MCF 10A (cell line): ENCODE results near the gene MS4A6E. TPM values are rescaled to one million over a fixed set of nuclear protein-coding genes. Genes with fewer than 3 reads are reported as not detected.

Experiments used
- BruUV-seq: library from RNA; stranded (reverse); fragments of 400-500 nt; replicated peaks from 2 replicates; lab custom pipeline; 2021; lab: Mats Ljungman, UMichigan
- CTCF ChIA-PET: fragments of 300-600 bp; sonication (Branson Sonifier 250); formaldehyde crosslinking; extraction: SDS; loops from one replicate; lab custom pipeline; 2021; ENCODE audit warnings: antibody characterized with exemption, inconsistent platforms; lab: Yijun Ruan, JAX
- POLR2A ChIA-PET: fragments of 300-600, 350-650 bp; sonication (Branson Sonifier 250); formaldehyde crosslinking; extraction: SDS; loops from one replicate; lab custom pipeline; 2020; ENCODE audit warnings: antibody characterized with exemption, inconsistent platforms; lab: Yijun Ruan, JAX
- DNase-seq: peaks from one replicate; pipeline ENCODE4 v3.0.0-alpha.2; 2018; ENCODE audit not compliant: unreplicated experiment
- H3K27ac Mint-ChIP-seq: one replicate; pipeline ENCODE4 v1.8.0; 2022; ENCODE audit warnings: mild to moderate bottlenecking, low read depth, mixed read lengths; ENCODE audit not compliant: unreplicated experiment
- H3K27me3 Mint-ChIP-seq: one replicate; pipeline ENCODE4 v1.8.0; 2022; ENCODE audit warnings: mixed read lengths; ENCODE audit not compliant: insufficient read depth, unreplicated experiment
- H3K36me3 Mint-ChIP-seq: one replicate; pipeline ENCODE4 v1.8.0; 2022; ENCODE audit warnings: mild to moderate bottlenecking, moderate library complexity, mixed read lengths; ENCODE audit not compliant: insufficient read depth, unreplicated experiment
- H3K4me1 Mint-ChIP-seq: one replicate; pipeline ENCODE4 v1.8.0; 2022; ENCODE audit warnings: mixed read lengths; ENCODE audit not compliant: insufficient read depth, unreplicated experiment
- H3K4me3 Mint-ChIP-seq: one replicate; pipeline ENCODE4 v1.8.0; 2022; ENCODE audit warnings: mild to moderate bottlenecking, moderate library complexity, mixed read lengths; ENCODE audit not compliant: unreplicated experiment
- H3K9me3 Mint-ChIP-seq: one replicate; pipeline ENCODE4 v1.8.0; 2022; ENCODE audit warnings: mixed read lengths; ENCODE audit not compliant: unreplicated experiment
- intact Hi-C: fragments of 100-400 bp; cut with micrococcal nuclease; formaldehyde crosslinking; loops from 2 replicates; pipeline ENCODE4 v1.14.1; 2022
- total RNA-seq: library from RNA; stranded (reverse); gene quantifications from 2 replicates; pipeline ENCODE4 v1.2.3, GENCODE V29; 2022
- TF ChIP-seq, protein P1 (sequence below): fragments of 200-600 bp; IDR thresholded peaks from one replicate; pipeline ENCODE4 v1.8.0; 2022; ENCODE audit warnings: antibody characterized with exemption, mild to moderate bottlenecking; ENCODE audit not compliant: unreplicated experiment

The MS4A6E gene
- total RNA-seq, 1 experiment from 2014 or later: not detected

GRCh38 chr11:60378354-60378753 lies 51.3 kb downstream of the MS4A6E start, which contains the start of gene MS4A7:
TSS of gene MS4A7 (plus strand) at chr11:60378532. CDS start at chr11:60383142, 4,610 bp downstream.
- no peak within 1 kb of the TSS for H3K27ac Mint-ChIP-seq
- H3K27me3 Mint-ChIP-seq: peaks cover 35% of the 10 kb centered on the region
- H3K4me1 Mint-ChIP-seq: no peaks in the 10 kb centered on the region
- no peaks in the 10 kb centered on the region for H3K9me3 Mint-ChIP-seq
- POLR2A ChIA-PET: no interaction called here
- intact Hi-C loops: no loop called here
- H3K36me3 Mint-ChIP-seq: no peaks in the 10 kb centered on the region
- no TSS peak for BruUV-seq
- H3K4me3 Mint-ChIP-seq: no peak within 1 kb of the TSS
- no peak for DNase-seq
- TF ChIP-seq, protein P1, sequence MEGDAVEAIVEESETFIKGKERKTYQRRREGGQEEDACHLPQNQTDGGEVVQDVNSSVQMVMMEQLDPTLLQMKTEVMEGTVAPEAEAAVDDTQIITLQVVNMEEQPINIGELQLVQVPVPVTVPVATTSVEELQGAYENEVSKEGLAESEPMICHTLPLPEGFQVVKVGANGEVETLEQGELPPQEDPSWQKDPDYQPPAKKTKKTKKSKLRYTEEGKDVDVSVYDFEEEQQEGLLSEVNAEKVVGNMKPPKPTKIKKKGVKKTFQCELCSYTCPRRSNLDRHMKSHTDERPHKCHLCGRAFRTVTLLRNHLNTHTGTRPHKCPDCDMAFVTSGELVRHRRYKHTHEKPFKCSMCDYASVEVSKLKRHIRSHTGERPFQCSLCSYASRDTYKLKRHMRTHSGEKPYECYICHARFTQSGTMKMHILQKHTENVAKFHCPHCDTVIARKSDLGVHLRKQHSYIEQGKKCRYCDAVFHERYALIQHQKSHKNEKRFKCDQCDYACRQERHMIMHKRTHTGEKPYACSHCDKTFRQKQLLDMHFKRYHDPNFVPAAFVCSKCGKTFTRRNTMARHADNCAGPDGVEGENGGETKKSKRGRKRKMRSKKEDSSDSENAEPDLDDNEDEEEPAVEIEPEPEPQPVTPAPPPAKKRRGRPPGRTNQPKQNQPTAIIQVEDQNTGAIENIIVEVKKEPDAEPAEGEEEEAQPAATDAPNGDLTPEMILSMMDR: no peak
- CTCF ChIA-PET: interaction anchor here (1.1 to 2.1 kb wide), 2 partner anchors 15 kb away, joined by 4 to 8 read pairs; no protein-coding TSS in a partner anchor

- no peak overlapping the region for H3K27ac Mint-ChIP-seq
Observed at GRCh38 chr11:60389279-60389910, 62.3 kb downstream of the MS4A6E start.

GRCh38 chr11:60390419-60390818 lies 63.4 kb downstream of the MS4A6E start:
- ChIA-PET CTCF (no interaction called here), POLR2A (no interaction called here)
- H3K4me1 Mint-ChIP-seq: no peaks in the 10 kb centered on the region
- no TSS peak for BruUV-seq
- H3K27ac Mint-ChIP-seq: no peak overlapping the region
- peaks cover 8% of the 10 kb centered on the region for H3K9me3 Mint-ChIP-seq
- no peak for DNase-seq
- intact Hi-C loops: no loop called here
- H3K4me3 Mint-ChIP-seq: no peak overlapping the region
- TF ChIP-seq, protein P1: no peak
- no peaks in the 10 kb centered on the region for H3K27me3 Mint-ChIP-seq
- no peaks in the 10 kb centered on the region for H3K36me3 Mint-ChIP-seq

More at GRCh38 chr11:60389279-60389910, 62.3 kb downstream of the MS4A6E start:
- Mint-ChIP-seq H3K9me3 (peaks cover 8% of the 10 kb centered on the region), H3K27me3 (peaks cover 8% of the 10 kb centered on the region), H3K4me1 (no peaks in the 10 kb centered on the region), H3K36me3 (no peaks in the 10 kb centered on the region), H3K4me3 (no peak overlapping the region)
- intact Hi-C loops: no loop called here
- TF ChIP-seq, protein P1: no peak
- BruUV-seq: no TSS peak
- DNase-seq: no peak
- POLR2A ChIA-PET: no interaction called here
- CTCF ChIA-PET: no interaction called here

Other genes with a start within 250 kb of the MS4A6E start
- not detected in 2 replicates for gene MS4A2, start 238.6 kb upstream of the MS4A6E start, total RNA-seq
- gene MS4A6A, start 144.2 kb upstream of the MS4A6E start, total RNA-seq: not detected in 2 replicates
- gene MS4A4E, start 84.1 kb upstream of the MS4A6E start, total RNA-seq: not detected in 2 replicates
- gene MS4A4A, start 46.6 kb upstream of the MS4A6E start, total RNA-seq: not detected in 2 replicates
- not detected in 2 replicates for gene MS4A7, start 51.3 kb downstream of the MS4A6E start, total RNA-seq
- not detected in 2 replicates for gene MS4A14, start 69.2 kb downstream of the MS4A6E start, total RNA-seq
- gene MS4A5, start 102.3 kb downstream of the MS4A6E start, total RNA-seq: not detected in 2 replicates
- gene MS4A1, start 128.6 kb downstream of the MS4A6E start, total RNA-seq: not detected in 2 replicates
- gene MS4A12, start 165.5 kb downstream of the MS4A6E start, total RNA-seq: not detected in 2 replicates
- not detected in 2 replicates for gene MS4A13, start 188.1 kb downstream of the MS4A6E start, total RNA-seq